GM18873 (cell line): ENCODE data around the gene MAD1L1.

Source experiments
- ATAC-seq: cut with Tn5 transposase; IDR thresholded peaks from one replicate; pipeline ENCODE4 v1.9.1; 2021; ENCODE audit warnings: mild to moderate bottlenecking, moderate library complexity, moderate number of reproducible peaks; ENCODE audit not compliant: unreplicated experiment, low FRiP score

Gene MAD1L1

GRCh38 chr7:2024567-2024918 lies 208.2 kb downstream of the MAD1L1 start:
- ATAC-seq, result no peak

GRCh38 chr7:2023877-2024566 lies 208.7 kb downstream of the MAD1L1 start:
- no peak for ATAC-seq

GRCh38 chr7:2022737-2023250 lies 210.0 kb downstream of the MAD1L1 start:
- no peak for ATAC-seq

- ATAC-seq, result no peak
These were observed 210.7 kb downstream of the MAD1L1 start for GRCh38 chr7:2022021-2022409.

GRCh38 chr7:2019711-2020511 lies 212.8 kb downstream of the MAD1L1 start:
- no peak for ATAC-seq

GRCh38 chr7:2019461-2019710 lies 213.4 kb downstream of the MAD1L1 start:
- no peak for ATAC-seq

- ATAC-seq, result no peak
These were observed 213.9 kb downstream of the MAD1L1 start for GRCh38 chr7:2018569-2019460.

- no peak for ATAC-seq
These were observed 214.7 kb downstream of the MAD1L1 start for GRCh38 chr7:2017914-2018568.

- no peak for ATAC-seq
These were observed 215.3 kb downstream of the MAD1L1 start for GRCh38 chr7:2017481-2017891.

GRCh38 chr7:2016761-2017480 lies 215.8 kb downstream of the MAD1L1 start:
- ATAC-seq, result no peak

GRCh38 chr7:2016021-2016631 lies 216.6 kb downstream of the MAD1L1 start:
- no peak for ATAC-seq

GRCh38 chr7:2015251-2015871 lies 217.4 kb downstream of the MAD1L1 start:
- no peak for ATAC-seq

GRCh38 chr7:2014391-2015241 lies 218.1 kb downstream of the MAD1L1 start:
- no peak for ATAC-seq

- no peak for ATAC-seq
These were observed 219.1 kb downstream of the MAD1L1 start for GRCh38 chr7:2013381-2014311.

GRCh38 chr7:2012981-2013380 lies 219.8 kb downstream of the MAD1L1 start:
- ATAC-seq, result no peak

GRCh38 chr7:2012044-2012900 lies 220.5 kb downstream of the MAD1L1 start:
- no peak for ATAC-seq
